WI38 (cell line): Measurements from ENCODE around the gene THEMIS.

ENCODE experiments used
- H3K4me3 ChIP-seq: 2 replicates; pipeline ENCODE4 v1.5.1; 2011; ENCODE audit warnings: low read depth, mild to moderate bottlenecking, control low read depth, low read length
- TF ChIP-seq, protein P1 (sequence below): IDR thresholded peaks from 2 replicates; pipeline ENCODE4 v1.5.1; 2012; ENCODE audit warnings: low read depth, mild to moderate bottlenecking, control low read depth, low read length

THEMIS gene

GRCh38 chr6:127824061-127824460, 76.8 kb downstream of the THEMIS start:
- TF ChIP-seq, protein P1, sequence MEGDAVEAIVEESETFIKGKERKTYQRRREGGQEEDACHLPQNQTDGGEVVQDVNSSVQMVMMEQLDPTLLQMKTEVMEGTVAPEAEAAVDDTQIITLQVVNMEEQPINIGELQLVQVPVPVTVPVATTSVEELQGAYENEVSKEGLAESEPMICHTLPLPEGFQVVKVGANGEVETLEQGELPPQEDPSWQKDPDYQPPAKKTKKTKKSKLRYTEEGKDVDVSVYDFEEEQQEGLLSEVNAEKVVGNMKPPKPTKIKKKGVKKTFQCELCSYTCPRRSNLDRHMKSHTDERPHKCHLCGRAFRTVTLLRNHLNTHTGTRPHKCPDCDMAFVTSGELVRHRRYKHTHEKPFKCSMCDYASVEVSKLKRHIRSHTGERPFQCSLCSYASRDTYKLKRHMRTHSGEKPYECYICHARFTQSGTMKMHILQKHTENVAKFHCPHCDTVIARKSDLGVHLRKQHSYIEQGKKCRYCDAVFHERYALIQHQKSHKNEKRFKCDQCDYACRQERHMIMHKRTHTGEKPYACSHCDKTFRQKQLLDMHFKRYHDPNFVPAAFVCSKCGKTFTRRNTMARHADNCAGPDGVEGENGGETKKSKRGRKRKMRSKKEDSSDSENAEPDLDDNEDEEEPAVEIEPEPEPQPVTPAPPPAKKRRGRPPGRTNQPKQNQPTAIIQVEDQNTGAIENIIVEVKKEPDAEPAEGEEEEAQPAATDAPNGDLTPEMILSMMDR: no peak

DNA sequence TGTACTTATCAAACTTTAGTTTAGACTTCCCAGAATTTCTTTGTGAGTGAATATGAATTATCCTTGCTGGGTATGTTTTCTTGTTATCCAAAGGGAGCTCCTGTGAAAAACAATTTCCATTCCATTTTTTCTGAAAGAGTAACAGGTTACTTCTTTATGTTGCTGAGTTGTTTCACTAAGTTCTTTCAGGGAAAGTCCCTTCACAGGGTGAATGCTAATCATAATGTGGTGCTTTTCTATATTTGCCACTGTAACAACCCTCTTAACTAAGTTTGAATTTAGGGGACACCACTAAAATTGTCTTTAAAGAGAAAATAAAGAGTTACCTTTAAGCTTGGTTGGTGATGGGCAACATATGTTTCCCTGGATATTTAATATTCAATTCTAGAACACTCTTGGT, 79.4 kb downstream of the THEMIS start:
- TF ChIP-seq, protein P1: no peak
- H3K4me3 ChIP-seq: no peak overlapping the region

More at GRCh38 chr6:127824061-127824460, 76.8 kb downstream of the THEMIS start:
- H3K4me3 ChIP-seq: no peak overlapping the region

DNA sequence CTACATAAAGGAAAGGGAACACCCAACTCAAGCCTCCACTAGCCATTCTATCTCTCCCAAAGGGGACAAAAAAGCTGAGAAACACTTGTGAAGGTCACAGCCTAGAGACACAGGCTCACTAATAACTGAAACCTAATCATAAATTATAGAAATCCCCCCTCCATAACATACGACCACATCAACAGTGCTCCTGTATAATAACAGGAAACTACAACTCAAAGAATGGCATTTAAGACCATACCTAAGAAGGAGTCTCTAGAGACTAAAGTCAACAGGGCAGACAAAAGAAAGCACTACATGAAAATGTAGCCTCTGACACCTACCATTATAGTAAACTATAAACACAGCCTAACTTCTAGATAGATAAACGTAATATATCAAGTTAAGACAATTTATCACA, 82.7 kb downstream of the THEMIS start:
- H3K4me3 ChIP-seq: no peak overlapping the region
- TF ChIP-seq, protein P1: no peak

DNA sequence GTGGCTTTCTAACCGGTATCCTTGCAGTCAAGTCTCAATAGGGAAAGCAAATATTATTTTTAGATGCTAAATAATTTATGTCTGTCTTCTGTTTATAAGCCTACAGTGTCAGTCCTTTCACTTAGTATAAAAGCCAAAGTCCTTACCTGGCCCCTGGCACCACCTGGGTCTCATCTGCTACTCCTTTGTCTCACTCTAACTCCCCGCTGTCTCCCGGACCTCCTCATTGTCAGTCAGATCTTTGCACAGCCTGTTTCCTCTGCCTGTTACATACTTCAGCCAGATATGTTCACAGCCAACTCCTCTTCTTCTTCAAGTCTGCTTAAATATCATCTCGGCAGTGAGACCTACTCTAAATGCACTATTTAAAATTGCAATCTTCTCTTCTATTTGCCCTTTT, 84.2 kb downstream of the THEMIS start:
- TF ChIP-seq, protein P1: no peak

DNA sequence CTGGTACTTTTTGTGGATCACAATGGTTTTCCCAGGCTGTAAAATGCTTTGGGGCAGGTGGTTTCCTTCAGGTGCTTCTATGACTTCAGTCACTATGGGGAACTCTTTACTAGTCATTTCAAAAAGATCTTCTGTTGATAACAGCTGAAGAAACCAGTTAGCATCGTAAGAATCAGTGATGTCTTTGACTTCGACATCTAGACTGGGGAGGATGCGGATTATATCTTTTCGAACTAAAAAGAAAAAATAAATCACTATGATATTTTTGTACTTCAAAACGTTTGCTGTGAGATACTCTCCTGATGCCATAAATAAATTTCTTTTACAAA, 87.2 kb downstream of the THEMIS start:
- no peak overlapping the region for H3K4me3 ChIP-seq
- TF ChIP-seq, protein P1: no peak

More for the DNA sequence above, 84.2 kb downstream of the THEMIS start:
- no peak overlapping the region for H3K4me3 ChIP-seq

DNA sequence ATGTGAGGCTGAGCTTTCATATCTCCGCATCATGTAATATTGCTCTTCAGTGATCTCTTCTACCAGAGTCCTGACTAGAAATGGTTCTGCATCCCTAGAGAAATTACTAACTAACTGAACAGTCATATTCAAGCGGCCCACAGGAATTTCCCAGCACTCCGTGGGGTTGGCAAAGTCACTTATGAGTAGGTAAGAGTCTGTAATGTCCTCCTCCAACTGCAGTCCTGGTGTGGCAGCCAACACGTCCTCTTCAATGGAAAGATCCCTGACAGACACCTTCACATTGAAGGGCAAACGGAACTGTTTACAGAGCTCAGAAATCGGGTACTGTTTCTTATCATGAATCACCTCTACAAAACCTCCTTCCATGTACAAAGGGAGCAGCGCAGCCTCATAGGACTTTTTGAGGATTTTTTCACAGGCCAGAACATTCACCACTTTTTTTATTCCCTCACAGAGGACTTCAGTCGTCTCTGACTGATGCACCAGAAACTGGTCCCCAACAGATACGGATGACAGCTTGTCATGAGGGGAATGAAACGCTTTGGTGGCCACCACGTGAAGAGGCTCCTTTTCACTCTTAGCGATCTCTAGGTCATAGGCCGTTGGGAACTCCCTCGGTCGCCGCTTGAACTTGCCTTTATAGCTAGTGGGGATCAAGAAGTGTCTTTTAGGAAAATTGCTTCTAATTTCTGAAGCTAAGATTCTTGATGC, 87.7 kb downstream of the THEMIS start:
- H3K4me3 ChIP-seq: no peak overlapping the region
- TF ChIP-seq, protein P1: no peak

- no peak overlapping the region for H3K4me3 ChIP-seq
- TF ChIP-seq, protein P1: no peak
Observed at GRCh38 chr6:127811900-127812570, 88.8 kb downstream of the THEMIS start.
